ENCODE measurements around the gene DTX1. TPM values are rescaled to one million over a fixed set of nuclear protein-coding genes. Genes with fewer than 3 reads are reported as not detected.
"Not testable (repeated sequence)": the region's sequence is repeated elsewhere in the genome, so short reads cannot be mapped to it uniquely, and the experiment has no call there.

Gene DTX1
- polyA plus RNA-seq, 6 donors from 2014 or later: 1.9 to 16.8 (median 9.8) TPM

DNA sequence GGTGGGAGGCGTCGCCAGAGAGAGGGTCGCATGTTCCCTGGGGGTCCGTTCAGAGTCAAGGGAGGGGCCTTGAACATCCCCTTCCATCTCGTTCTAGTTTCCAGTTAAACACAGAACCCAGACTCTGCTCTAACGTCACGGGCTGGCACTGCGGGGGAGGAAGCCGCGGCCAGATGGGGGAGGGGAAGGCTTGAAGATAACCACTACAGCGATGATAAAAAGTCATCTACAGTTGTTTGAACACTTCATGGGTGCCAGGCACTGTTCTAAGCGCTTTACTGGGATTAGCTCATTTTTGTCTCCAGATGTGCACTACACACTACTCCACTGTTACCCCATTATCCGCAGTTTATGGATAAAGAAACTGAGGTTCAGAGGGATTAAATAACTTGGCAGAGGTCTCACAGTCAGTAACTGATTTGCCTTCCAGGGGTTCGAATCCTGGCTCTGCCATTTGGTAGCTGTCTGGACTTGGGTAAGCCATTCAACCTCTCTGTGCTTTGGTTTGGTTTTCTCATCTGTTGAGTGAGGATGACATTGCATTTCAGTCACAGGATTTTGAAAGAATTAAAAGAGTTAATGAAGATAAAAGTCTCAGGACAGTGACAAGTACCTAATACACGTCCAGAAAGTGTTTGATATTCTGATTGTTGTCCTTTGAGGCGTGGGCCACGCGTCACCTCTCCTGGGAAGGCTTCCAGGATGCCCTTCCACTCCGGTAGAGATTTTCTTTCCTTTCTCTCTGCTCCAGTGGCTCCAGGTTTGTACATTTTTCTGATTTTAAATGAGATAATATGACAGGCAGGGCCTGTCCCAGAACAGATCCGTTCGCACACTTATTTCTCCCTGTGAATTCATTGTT, 79.8 kb downstream of the DTX1 start:
- H3K9me3 Mint-ChIP-seq: no peaks in the 10 kb centered on the region
- H3K4me1 Mint-ChIP-seq: peaks cover 16 to 21% (median 21%) of the 10 kb centered on the region in 3 donors
- peak overlapping the region; percentile 58 to 92 (median 83) for H3K4me3 Mint-ChIP-seq
- DNase-seq (peak; percentile 62), ATAC-seq (ENCODE audit: low read depth in 2 of 2) (peak; percentile 80 to 82)
- H3K27me3 Mint-ChIP-seq: peaks cover 0 to 14% (median 0%) of the 10 kb centered on the region in 3 donors
- H3K27ac Mint-ChIP-seq: peak overlapping the region; percentile 73 to 97 (median 90)
- no peaks in the 10 kb centered on the region for H3K36me3 Mint-ChIP-seq

DNA sequence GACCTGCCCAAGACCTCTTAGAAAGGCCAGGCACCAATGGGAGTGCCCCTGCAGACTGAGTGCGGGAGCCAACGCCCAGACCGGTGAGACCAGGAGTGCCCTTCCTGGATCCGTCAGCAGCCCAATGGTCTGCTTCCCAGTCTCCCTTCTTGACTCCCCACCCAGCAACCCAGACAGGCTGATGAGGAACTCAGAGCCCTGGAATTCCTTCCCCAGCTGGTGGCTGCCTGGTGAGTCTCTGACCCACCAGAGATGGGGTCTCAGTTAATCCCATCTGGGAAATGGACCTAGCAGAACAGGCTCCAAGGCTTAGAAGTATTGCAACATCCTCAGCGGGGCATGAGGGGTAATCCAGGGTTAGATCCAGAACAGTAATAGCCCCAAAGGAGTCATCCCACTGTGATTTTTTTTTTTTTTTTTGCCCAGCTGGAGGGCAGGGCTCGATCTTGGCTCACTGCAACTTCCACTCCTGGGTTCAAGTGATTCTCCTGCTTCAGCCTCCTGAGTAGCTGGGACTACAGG, 80.5 kb downstream of the DTX1 start:
- ATAC-seq (ENCODE audit: low read depth in 2 of 2) (no peak), DNase-seq (no peak)
- no peaks in the 10 kb centered on the region for H3K36me3 Mint-ChIP-seq
- H3K4me3 Mint-ChIP-seq: peak overlapping the region in 6 of 8 donors; percentile 42 to 92 (median 68)
- no peaks in the 10 kb centered on the region for H3K9me3 Mint-ChIP-seq
- H3K27me3 Mint-ChIP-seq: peaks cover 0 to 14% (median 0%) of the 10 kb centered on the region in 3 donors
- peaks cover 14 to 24% (median 23%) of the 10 kb centered on the region in 3 donors for H3K4me1 Mint-ChIP-seq
- H3K27ac Mint-ChIP-seq: peak overlapping the region in 1 of 6 donors; percentile 85

DNA sequence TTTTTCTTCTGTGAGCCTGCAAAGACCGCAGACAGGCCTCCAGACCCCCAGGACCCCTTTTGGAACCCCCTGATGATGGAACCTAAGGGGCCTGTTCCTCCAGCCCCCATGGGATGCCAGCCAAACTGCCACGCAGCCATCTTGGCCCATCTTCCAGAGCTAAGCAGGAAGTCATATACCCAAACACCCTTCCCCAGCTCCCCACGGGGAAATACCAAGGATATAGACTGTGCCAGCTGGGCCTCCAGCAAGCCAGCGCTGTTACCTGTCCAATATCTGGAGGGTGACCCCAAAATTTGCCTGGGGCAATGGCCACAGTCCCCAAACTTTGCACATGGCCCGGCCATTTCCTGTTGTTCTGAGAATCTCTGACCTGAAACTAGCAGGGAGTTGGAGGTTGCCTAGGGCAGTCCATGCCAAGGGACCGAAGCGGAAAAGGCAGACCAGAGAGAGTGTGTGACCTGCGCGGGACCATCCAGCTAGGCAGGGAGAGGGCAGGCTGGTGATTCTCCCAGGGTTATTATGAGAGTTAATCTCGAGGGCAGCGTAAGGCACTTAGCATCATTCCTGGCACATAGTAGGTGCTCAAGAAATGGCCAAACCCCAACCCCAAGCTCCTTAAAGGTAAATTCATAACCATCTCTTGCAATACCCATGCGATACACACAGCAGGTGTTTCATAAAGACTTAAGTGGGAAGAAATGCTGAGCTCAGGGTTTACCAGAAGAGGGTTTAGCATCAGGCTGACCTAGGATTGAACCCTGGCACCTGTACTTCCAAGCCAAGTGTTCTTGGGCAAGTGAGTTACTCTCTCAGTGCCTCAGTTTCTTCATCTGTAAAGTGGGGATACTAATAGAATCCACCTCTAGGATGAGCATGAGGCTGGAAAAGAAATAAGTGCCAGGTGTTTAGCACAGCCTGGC, 81.6 kb downstream of the DTX1 start:
- peaks cover 22 to 34% (median 29%) of the 10 kb centered on the region in 3 donors for H3K4me1 Mint-ChIP-seq
- ATAC-seq (ENCODE audit: low read depth in 2 of 2) (no peak), DNase-seq (no peak)
- peak overlapping the region in 1 of 6 donors; percentile 41 for H3K27ac Mint-ChIP-seq
- no peak overlapping the region for H3K4me3 Mint-ChIP-seq
- no peaks in the 10 kb centered on the region for H3K9me3 Mint-ChIP-seq
- H3K36me3 Mint-ChIP-seq: no peaks in the 10 kb centered on the region
- peaks cover 0 to 14% (median 0%) of the 10 kb centered on the region in 3 donors for H3K27me3 Mint-ChIP-seq

DNA sequence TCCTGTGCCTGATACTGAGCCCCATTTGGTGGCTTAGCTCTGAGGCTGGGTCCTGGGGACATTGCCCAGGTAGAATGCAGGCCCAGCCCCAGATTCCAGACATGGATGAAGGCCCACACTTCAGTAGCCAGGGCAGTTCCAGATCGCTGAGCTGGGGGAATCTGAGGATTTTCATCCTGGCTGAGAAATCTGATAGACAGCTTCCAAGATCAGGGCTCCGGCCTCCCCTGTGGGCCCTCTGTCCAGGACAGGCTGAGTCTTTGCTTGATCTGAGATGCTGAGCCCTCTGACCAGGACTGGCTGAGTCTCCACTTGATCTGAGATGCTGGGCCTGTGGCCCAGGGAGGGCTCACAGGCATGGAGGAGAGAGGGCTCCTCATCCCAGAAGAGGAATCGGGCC, 82.3 kb downstream of the DTX1 start:
- ATAC-seq (ENCODE audit: low read depth in 2 of 2): no peak
- no peak for DNase-seq
- Mint-ChIP-seq H3K4me3 (peak overlapping the region in 1 of 8 donors; percentile 12), H3K27ac (peak overlapping the region in 1 of 6 donors; percentile 28), H3K36me3 (no peaks in the 10 kb centered on the region), H3K9me3 (no peaks in the 10 kb centered on the region), H3K4me1 (peaks cover 22 to 37% (median 31%) of the 10 kb centered on the region in 3 donors), H3K27me3 (peaks cover 0 to 14% (median 0%) of the 10 kb centered on the region in 3 donors)

DNA sequence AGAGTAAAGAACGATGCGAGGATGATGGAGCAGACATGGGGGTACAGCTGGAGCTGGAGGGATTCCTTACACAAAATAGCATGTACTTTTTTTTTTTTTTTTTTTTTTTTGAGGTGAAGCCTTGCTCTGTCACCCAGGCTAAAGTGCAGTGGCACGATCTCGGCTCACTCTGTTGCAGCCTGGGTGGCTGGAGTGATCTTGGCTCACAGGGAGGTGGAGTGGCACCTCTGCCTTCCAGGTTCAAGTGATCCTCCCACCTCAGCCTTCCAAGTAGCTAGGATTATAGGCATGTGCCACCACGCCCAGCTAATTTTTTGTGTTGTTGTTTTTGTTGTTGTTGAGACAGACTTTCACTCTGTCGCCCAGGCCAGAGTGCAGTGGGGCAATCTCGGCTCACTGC, 84.2 kb downstream of the DTX1 start:
- Mint-ChIP-seq H3K27me3 (peaks cover 0 to 5% (median 0%) of the 10 kb centered on the region in 3 donors), H3K9me3 (no peaks in the 10 kb centered on the region), H3K27ac (peak overlapping the region in 2 of 6 donors; percentile 32 to 77), H3K4me3 (no peak overlapping the region), H3K36me3 (no peaks in the 10 kb centered on the region), H3K4me1 (peaks cover 18 to 32% (median 23%) of the 10 kb centered on the region in 3 donors)
- no peak for ATAC-seq (ENCODE audit: low read depth in 2 of 2)
- DNase-seq: no peak

DNA sequence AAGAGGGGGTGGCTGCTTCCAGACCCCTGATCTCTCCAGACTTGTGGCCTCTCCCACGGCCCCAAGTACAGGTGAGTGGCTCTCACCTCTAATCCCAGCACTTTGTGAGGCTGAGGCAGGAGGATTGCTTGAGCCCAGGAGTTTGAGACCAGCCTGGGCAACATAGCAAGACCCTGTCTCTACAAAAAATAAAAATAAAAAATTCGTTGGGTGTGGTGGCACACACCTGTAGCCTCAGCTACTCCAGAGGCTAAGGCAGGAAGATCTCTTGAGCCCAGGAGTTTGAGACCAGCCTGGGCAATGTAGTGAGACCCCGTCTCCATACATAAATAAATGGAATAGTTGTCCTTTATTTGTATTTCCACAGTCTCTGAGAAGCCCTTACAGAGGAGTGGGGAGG, 85.2 kb downstream of the DTX1 start:
- DNase-seq; H3K36me3 Mint-ChIP-seq; H3K9me3 Mint-ChIP-seq; H3K27me3 Mint-ChIP-seq; ATAC-seq (ENCODE audit: low read depth in 2 of 2): not testable (repeated sequence)
- peaks cover 10 to 22% (median 15%) of the 10 kb centered on the region in 3 donors for H3K4me1 Mint-ChIP-seq
- peak overlapping the region in 2 of 8 donors; percentile 39 to 63 for H3K4me3 Mint-ChIP-seq
- H3K27ac Mint-ChIP-seq: peak overlapping the region in 5 of 6 donors; percentile 79 to 96 (median 93)

DNA sequence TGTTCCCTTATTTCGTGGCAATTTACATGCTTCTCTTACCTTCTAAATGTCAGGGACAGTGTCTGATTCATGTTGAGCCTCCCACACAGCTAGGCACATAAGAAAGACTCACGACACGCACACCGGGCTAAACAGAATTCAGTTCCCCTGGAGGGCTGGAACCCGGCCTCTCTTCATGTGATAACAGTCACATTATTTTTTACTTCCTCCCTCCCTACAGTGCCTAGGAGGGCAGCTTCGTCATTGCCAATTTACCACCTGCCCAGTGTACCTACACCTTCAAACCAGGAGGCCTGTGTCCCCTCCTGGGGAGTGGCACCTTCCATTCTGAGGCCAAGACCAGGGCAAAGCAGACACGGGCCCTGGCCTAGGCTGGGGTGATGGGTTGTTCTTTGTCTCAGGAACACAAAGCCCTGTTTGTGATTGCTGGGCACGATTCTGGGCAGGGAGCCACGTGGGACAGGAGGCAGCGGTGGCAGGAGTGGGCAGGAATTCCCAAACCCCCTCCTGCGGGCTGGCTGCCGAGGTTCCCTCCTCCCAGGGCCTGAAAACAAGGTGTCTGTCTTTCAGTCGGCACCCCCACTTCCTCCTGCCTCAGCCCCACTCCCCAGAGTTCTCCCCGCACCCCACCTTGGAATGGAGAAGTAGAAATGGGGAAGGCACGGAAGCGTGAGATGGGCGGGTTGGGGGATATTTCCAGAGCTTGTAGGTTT, 85.8 kb downstream of the DTX1 start:
- Mint-ChIP-seq H3K4me3 (peak overlapping the region in 6 of 8 donors; percentile 26 to 67 (median 60)), H3K4me1 (peaks cover 10 to 20% (median 15%) of the 10 kb centered on the region in 3 donors), H3K36me3 (no peaks in the 10 kb centered on the region), H3K9me3 (peaks cover 0 to 4% (median 2%) of the 10 kb centered on the region in 7 donors), H3K27me3 (no peaks in the 10 kb centered on the region), H3K27ac (peak overlapping the region; percentile 51 to 96 (median 90))
- peak; percentile 77 to 82 for ATAC-seq (ENCODE audit: low read depth in 2 of 2)
- peak; percentile 68 for DNase-seq

DNA sequence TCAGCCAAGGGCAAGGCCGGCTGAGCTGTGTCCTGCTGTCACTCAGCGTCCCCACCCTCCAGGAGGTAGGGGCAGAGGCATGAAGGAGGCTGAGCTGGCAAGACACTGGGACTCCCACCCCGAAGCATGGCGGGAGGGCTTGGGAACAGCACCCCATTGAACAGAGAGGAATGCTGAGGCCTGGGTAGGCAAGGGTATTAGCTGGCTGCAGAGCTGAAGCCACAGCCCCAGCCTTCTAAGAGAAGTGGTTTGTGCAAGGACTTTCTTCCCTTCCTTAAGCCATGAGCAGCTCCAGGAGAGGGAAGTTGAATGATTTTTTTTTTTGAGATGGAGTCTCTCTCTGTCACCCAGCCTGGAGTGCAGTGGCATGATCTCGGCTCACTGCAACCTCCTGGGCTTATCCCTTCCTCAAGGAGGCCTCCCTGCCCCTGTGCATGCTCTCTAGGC, 86.4 kb downstream of the DTX1 start:
- ATAC-seq (ENCODE audit: low read depth in 2 of 2) (no peak), DNase-seq (no peak)
- Mint-ChIP-seq H3K36me3 (no peaks in the 10 kb centered on the region), H3K9me3 (peaks cover 0 to 7% (median 3%) of the 10 kb centered on the region in 7 donors), H3K27me3 (no peaks in the 10 kb centered on the region), H3K4me1 (peaks cover 10 to 20% (median 15%) of the 10 kb centered on the region in 3 donors), H3K27ac (peak overlapping the region; percentile 28 to 94 (median 82)), H3K4me3 (peak overlapping the region in 5 of 8 donors; percentile 5 to 56 (median 33))

DNA sequence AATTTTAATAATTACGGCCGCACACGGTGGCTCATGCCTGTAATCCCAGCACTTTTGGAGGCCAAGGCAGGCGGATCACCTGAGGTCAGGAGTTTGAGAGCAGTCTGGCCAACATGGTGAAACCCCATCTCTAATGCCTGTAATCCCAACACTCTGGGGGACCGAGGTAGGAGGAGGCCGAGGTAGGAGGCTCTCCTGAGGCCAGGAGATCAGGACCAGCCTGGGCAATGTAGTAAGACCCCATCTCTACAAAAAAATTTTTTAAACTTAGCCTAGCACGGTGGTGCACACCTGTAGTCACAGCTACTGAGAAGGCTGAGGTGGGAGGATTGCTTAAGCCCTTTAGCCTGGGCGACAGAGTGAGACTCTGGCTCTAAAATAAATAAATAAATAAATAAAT, 87.4 kb downstream of the DTX1 start:
- no peaks in the 10 kb centered on the region for H3K27me3 Mint-ChIP-seq
- peaks cover 10 to 20% (median 15%) of the 10 kb centered on the region in 3 donors for H3K4me1 Mint-ChIP-seq
- peaks cover 0 to 8% (median 3%) of the 10 kb centered on the region in 7 donors for H3K9me3 Mint-ChIP-seq
- ATAC-seq (ENCODE audit: low read depth in 2 of 2) (no peak), DNase-seq (no peak)
- no peak overlapping the region for H3K27ac Mint-ChIP-seq
- peak overlapping the region in 1 of 8 donors; percentile 5 for H3K4me3 Mint-ChIP-seq
- no peaks in the 10 kb centered on the region for H3K36me3 Mint-ChIP-seq

DNA sequence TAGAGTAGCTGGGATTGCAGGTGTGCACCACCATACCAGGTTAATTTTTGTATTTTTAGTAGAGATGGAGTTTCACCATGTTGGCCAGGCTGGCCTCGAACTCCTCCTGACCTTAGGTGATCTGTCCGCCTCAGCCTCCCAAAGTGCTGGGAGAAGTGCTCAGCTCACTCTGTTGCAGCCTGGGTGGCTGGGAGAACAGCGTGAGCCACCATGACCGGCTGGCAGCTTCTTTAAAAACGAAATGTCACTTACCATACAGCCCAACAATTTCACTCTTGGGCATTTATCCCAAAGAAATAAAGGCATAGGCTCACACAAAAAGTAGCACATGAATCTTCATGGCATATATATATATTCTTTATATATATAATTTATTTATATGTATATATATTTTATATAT, 88.3 kb downstream of the DTX1 start:
- Mint-ChIP-seq H3K4me3 (no peak overlapping the region), H3K36me3 (no peaks in the 10 kb centered on the region), H3K27ac (no peak overlapping the region), H3K9me3 (peaks cover 0 to 8% (median 3%) of the 10 kb centered on the region in 7 donors), H3K4me1 (peaks cover 10 to 20% (median 15%) of the 10 kb centered on the region in 3 donors), H3K27me3 (no peaks in the 10 kb centered on the region)
- ATAC-seq (ENCODE audit: low read depth in 2 of 2): no peak
- DNase-seq: no peak

DNA sequence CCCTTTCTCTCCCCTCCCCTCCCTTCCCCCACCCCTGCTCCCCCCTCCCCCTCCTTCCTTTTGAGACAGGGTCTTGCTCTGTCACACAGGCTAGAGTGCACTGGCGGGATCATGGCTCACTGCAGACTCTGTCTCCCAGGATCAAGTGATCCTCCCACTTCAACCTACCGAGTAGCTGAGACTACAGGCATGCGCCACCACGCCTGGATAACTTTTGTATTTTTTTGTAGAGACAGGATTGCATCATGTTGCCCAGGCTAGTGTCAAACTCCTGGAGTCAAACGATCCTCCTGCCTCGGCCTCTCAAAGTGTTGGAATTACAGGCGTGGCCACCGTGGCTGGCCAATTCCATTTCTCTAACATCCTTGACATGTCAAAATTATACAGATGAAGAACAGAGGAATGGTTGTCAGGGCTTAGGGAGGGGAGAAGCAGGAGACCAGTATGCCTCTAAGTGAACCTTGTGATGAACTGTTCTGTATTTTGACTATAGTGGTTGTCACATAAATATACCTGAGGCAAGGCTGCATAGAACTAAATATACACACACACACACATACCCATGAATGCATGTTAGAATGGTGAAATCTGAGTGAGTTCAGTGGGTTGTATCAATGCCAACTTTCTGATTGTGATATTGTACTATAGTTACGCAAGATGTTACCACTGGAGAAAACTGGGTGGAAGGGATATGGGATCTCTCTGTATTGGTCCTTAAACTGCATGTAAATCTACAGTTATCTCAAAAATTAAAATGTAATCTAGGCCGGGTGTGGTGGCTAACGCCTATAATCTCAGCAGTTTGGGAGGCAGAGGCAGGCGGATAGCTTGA, 89.4 kb downstream of the DTX1 start:
- H3K4me1 Mint-ChIP-seq: peaks cover 10 to 20% (median 15%) of the 10 kb centered on the region in 3 donors
- H3K36me3 Mint-ChIP-seq: no peaks in the 10 kb centered on the region
- ATAC-seq (ENCODE audit: low read depth in 2 of 2) (no peak), DNase-seq (no peak)
- peaks cover 0 to 8% (median 3%) of the 10 kb centered on the region in 7 donors for H3K9me3 Mint-ChIP-seq
- no peaks in the 10 kb centered on the region for H3K27me3 Mint-ChIP-seq
- no peak overlapping the region for H3K4me3 Mint-ChIP-seq
- H3K27ac Mint-ChIP-seq: peak overlapping the region in 1 of 6 donors; percentile 13

DNA sequence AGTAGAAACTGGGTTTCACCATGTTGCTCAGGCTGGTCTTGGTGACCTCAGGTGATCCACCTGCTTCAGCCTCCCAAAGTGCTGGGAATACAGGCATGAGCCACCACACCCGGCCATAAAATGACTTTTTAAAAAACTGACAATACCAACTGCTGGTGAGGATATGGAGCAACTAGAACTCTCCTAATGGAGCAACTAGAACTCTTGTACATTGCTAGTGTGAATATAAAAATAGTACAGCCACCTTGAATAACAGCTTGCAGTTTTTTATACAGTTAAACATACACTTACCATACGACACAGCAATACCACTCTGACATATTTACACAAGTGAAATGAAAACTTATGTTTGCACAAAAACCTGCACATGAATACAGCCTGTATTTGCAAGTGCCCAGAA, 90.5 kb downstream of the DTX1 start:
- ATAC-seq (ENCODE audit: low read depth in 2 of 2) (no peak), DNase-seq (no peak)
- Mint-ChIP-seq H3K36me3 (no peaks in the 10 kb centered on the region), H3K27ac (no peak overlapping the region), H3K9me3 (peaks cover 0 to 8% (median 3%) of the 10 kb centered on the region in 7 donors), H3K4me1 (peaks cover 10 to 15% (median 15%) of the 10 kb centered on the region in 3 donors), H3K27me3 (no peaks in the 10 kb centered on the region), H3K4me3 (no peak overlapping the region)
